T-helper 22 cell (primary cell): Measurements from ENCODE around the gene MRPL54.

ENCODE experiments used
- DNase-seq: peaks from one replicate; pipeline ENCODE4 v3.0.0-alpha.2; 2020; ENCODE audit warnings: low read depth

MRPL54 gene

DNA sequence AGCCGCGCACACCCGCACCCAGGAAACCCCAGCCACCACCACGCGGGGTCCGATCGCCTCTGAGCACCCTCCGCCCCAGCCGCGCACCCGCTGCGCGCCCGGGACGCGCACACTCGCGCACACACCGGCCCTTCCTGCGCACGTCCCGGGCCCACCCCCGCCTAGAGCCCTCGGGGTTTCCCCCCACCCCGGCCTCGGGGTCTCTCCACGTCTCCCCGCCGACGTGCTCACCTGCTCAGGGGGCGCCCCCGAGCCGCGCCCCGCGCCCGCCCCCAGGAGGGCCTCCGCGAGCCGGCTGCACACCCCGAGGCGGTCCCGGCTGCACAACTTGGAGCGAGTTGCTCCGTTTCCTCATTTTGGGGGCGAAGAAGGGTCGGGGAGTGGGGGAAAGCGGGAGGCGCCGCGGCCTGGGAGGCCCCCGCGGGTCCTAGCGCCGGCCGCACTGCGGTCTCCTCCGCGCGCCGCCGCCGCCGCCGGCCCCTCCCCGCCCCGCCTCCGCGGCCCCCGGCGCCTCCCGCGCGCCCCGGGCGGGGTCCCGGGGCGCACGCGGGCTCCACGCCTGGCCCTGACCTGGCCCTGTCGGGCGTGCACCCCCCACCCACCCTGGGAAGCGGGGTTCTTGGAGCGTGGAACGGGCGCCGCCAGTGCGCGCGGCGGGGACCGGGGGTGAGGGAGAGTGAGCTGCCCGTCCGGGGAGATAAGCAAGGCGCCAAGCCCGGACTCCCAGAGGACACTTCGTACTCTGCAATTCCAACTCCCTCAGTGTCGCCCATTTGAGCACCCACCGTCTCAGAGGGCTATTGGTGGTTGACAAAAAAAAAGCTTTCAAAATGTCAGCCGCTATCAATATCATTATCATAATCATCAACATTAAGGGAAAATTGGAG is 23.7 kb downstream of the MRPL54 start, which contains the start of gene MATK:
TSS of gene MATK (minus strand) at position 444 of the 887 bp plus-strand sequence. CDS start 1,246 bp downstream, outside the sequence.
- DNase-seq: no peak

DNA sequence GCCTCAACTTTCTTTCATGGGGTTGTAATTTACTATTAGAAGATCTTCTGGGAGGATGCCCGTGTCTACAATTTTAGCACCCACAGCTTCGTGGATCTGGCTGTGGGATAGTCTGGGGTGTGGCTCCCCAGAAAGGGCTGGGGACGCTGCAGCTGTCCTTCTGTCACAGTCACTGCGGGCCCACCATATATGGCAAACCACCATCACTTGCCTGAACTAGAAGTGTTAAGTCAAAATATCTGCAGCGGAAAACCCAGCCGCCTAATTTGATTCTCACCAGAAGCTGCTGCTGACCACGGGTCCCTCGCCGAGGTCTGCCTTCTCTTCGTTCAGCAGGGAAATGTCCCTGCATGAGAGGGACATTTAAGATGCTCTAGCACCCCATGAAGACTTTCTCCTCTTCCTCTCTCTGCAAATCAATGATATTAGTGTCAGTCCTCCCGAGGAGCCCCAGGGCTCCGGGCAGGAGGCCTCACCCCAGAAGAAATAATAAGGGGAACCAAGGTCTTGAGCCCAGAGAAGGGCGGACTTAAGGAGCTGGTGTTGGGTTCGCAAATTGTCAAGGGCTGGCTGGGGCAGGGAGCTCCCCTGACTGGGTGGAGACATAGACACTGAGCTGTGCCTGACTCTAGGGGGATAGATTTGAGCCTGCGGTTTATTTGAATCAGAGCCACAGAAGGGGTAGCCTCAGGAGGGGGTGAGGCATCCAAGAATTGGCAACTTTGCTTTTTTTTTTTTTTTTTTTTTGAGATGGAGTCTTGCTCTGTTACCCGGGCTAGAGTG is 26.7 kb downstream of the MRPL54 start:
- DNase-seq: no peak

DNA sequence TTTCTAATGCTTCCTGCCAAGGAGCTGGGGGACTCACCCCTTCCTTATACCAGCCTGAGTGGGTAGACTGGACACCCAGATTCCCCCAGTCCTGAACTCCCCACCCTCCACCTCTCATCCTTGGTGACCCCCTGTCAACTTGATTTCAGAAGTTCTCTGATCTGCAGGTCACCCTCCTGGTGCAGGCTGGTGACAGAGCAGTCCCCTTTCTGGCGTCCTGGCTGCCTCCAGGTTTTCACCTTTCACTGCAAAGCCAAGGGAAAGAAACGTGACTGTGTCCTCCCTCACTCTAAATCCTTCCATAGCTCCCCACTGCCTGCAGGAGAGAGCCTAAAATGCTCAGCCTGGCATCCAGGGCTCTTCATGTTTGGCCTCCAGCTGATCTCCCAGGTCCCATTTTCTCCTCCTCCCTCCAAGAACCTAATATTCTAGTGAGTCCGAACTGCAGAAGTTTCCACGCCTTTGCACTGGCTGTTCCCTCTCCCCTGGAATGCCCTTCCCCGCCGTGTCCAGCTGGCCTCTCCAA is 27.8 kb downstream of the MRPL54 start:
- no peak for DNase-seq

DNA sequence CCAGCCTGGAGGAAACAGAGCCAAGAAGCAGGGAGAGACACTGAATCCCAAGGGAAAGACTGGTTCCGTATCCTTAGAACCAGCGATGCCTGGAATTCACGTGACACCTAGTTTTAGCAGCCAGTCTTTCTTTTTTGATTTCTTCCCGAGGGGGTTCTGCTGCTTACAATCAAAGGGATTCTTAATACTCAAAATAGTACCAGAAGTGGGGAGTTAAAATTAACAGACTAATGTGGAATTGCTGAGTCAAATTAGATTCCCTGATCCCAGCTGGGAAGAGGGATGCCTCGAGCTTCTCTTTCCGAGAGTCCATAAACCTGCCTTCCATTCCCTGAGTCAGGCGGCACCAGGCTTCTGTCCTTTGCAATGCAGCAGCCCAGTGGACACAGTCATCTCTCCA is 28.5 kb downstream of the MRPL54 start:
- no peak for DNase-seq

DNA sequence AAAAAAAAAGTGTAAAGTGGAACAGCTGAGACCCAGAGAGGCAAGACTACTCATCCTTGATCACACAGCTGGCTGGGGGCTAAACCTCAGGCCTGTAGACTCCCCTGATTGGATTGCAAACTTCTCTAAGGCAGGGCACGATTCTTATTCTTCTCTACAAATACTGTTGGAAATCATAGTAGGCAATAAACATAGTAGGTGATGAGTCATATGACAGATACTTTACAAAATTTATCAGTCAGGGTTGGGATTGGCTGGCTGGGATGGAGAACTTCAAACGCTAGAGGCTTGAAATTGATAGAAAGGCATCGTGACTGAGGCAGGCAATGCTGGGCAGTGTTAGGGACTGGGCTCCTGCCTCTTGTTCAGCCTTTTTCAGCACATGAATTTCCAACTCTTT is 29.6 kb downstream of the MRPL54 start:
- no peak for DNase-seq

- no peak for DNase-seq
Measured at GRCh38 chr19:3793799-3794198, 31.3 kb downstream of the MRPL54 start.

DNA sequence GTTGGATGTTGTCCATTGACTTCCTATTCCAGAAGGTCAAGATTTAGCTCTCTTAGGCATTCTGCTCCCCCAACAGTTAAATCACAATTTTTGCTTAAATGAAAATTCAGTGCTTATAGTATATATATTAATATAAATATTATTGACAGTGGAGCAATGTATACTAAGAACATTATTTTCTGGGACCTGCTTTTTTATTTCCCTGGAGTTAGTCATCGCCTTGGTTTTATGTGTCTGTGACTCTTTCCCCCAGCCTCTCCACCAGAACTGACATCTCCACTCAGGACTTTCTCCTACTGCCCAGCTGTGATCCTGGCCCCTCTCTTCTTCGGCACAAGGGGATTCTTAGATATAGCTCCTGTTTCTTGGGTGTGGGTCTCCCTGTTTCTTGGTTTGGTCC is 33.9 kb downstream of the MRPL54 start:
- no peak for DNase-seq

DNA sequence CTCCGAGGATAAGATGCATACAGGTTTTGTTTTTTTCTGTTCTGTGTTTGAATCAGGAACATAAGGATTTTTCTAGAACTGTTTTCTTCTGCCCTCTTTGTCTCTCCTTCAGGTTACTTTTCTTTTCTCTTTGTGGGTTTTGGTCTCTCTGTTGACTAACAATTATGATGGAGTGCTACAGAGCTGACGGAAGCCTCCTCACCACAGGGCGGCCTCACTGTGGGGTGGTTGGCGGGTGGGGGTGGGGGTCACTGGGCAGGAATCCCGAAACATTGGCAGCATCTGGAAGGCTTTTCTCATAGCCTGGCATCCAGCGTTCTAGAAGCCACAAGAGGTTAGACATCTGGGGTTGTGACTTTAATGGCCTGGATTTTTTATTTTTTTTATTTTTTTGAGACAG is 35.7 kb downstream of the MRPL54 start:
- DNase-seq: no peak

DNA sequence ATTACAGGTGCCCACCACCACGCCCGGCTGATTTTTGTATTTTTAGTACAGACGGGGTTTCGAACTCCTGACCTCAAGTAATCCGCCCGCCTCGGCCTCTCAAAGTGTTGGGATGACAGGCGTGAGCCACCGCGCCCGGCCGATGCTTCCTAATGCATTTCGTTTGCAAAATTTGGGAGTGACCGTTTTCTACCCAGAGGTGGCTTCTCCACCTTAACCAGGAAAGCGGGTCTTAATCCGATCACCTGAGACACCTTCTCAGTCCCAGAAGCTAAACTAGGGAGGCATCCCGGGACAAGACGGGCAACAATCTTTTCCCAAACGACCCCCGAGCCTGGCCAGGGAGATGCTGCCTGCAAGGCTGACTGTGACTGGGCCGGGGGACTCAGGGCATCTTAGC is 38.5 kb downstream of the MRPL54 start:
- no peak for DNase-seq

- no peak for DNase-seq
Measured at GRCh38 chr19:3801412-3802096, 39.1 kb downstream of the MRPL54 start.

GRCh38 chr19:3803114-3803888 is 40.8 kb downstream of the MRPL54 start:
- no peak for DNase-seq

GRCh38 chr19:3803986-3804385 is 41.5 kb downstream of the MRPL54 start:
- DNase-seq: no peak

GRCh38 chr19:3804429-3804828 is 41.9 kb downstream of the MRPL54 start:
- DNase-seq: no peak

- no peak for DNase-seq
Measured at GRCh38 chr19:3805859-3806258, 43.4 kb downstream of the MRPL54 start.

- no peak for DNase-seq
Measured at GRCh38 chr19:3807131-3807480, 44.6 kb downstream of the MRPL54 start.

GRCh38 chr19:3807574-3808354 is 45.3 kb downstream of the MRPL54 start:
- no peak for DNase-seq

DNA sequence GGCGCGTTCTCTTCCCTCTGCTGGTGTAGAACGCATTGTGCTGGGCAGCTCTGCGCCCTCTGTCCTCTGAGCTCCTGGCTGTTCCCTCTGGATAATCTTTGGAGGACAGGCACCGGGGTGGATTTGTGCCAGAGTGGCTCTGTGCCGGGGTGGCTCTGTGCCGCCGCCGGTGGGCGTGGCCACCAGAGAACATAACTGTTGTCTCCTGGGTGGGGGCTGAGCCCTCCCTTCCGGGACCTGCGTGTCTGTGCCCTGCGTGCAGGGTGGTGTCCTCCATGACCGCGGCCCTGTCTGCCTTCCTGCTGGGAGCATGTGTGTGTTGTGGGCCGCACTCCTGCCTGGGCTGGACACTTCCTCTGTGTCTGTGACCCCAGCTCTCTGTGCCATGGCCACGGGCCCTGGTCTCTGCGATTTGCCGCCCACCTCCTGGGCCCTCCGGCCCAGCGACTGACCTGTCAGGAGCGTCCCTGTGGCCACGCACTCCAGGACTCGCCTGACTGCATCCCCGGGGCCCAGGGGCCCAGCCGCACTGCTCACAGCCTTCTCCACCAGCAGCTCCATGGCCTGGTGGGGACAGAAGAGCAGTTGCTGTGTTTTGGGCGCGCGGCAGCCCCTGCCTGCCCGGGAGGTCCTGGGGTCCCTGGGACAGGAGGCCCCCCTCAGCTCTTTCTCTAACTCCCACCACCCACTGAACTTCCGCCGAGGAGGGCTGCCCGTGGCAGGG is 46.1 kb downstream of the MRPL54 start:
- DNase-seq: no peak

- DNase-seq: no peak
Measured at GRCh38 chr19:3809881-3810707, 47.6 kb downstream of the MRPL54 start.

DNA sequence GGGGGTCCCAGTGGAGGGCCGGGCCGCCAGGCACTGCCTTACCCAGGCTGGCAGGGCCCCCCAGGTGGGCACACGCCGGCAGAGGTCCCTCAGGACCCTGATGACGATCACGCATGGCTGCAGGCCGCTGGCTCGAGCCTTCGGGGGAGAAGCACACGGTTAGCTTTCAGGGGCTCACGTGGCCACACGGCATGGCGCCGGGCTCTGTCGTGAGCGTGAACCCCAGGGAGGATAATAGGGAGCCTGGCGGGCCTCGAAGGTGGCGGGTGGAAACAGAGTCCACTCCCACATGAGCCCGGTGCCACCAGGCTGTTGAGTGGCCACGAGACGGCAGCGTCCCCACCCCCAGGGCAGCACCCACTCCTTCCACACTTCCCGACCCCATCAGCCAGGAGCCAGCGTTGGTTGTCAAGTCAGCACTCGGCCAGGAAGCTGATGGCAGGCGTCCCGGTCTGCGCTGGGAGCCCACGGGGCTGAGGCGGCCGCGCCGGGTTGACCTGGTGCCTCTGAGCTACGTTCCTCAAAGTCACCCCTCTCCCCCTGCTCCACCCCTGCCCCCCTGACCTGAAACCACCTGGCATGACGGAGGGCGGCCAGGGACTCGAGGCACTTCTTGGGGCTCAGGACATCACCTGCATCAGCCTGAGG is 48.4 kb downstream of the MRPL54 start:
- no peak for DNase-seq
